ENCODE data around the gene NUP210.

- TF ChIP-seq CTCF (conservative IDR thresholded peaks at IDR 0.05; ENCODE audit: low read length): no peak
- TF ChIP-seq EZH2phosphoT487 (IDR thresholded peaks at IDR 0.05; ENCODE audit: borderline replicate concordance): no peak
These were observed 144.6 kb downstream of the NUP210 start for GRCh38 chr3:13275376-13276005.
